AG04450 (cell line): Measurements from ENCODE around the gene TRIM3. TPM values are rescaled to one million over a fixed set of nuclear protein-coding genes. Genes with fewer than 3 reads are reported as not detected.

ENCODE experiments used
- CTCF ChIA-PET: fragments of 300-600, 350-600 bp; formaldehyde crosslinking; extraction: SDS; loops from one replicate; lab custom pipeline; 2022; ENCODE audit warnings: antibody characterized with exemption, inconsistent platforms; lab: Charles Lee
- POLR2A ChIA-PET: fragments of 350-600 bp; formaldehyde crosslinking; extraction: SDS; loops from one replicate; lab custom pipeline; 2021; ENCODE audit warnings: antibody characterized with exemption, inconsistent platforms; lab: Yijun Ruan, JAX
- DNase-seq: peaks from one replicate; pipeline ENCODE4 v3.0.0-alpha.2; 2011; ENCODE audit warnings: low read depth, low spot score
- H3K27ac ChIP-seq: one replicate; pipeline ENCODE4 v1.5.1; 2012; ENCODE audit warnings: low read depth, low read length, control low read depth
- H3K27me3 ChIP-seq: one replicate; pipeline ENCODE4 v1.6.0; 2012; ENCODE audit warnings: low read length; ENCODE audit not compliant: control insufficient read depth, insufficient read depth
- H3K4me3 ChIP-seq: 2 replicates; pipeline ENCODE4 v1.5.1; 2011; ENCODE audit warnings: mild to moderate bottlenecking, low read depth, low read length, control low read depth
- H3K9me3 ChIP-seq: 2 replicates; pipeline ENCODE4 v1.5.1; 2012; ENCODE audit warnings: low read length; ENCODE audit not compliant: control insufficient read depth, insufficient read depth
- polyA plus RNA-seq: library from polyadenylated mRNA; depleted of rRNA; stranded (reverse); fragments of >200 nt; gene quantifications from 2 replicates; pipeline ENCODE4 v1.2.3, GENCODE V29; 2011
- TF ChIP-seq, protein P1 (sequence below): IDR thresholded peaks from 2 replicates; pipeline ENCODE4 v1.5.1; 2011; ENCODE audit warnings: low read depth, low read length, control low read depth, inconsistent platforms

The TRIM3 gene
- polyA plus RNA-seq, 1 experiment: 10.5 TPM

DNA sequence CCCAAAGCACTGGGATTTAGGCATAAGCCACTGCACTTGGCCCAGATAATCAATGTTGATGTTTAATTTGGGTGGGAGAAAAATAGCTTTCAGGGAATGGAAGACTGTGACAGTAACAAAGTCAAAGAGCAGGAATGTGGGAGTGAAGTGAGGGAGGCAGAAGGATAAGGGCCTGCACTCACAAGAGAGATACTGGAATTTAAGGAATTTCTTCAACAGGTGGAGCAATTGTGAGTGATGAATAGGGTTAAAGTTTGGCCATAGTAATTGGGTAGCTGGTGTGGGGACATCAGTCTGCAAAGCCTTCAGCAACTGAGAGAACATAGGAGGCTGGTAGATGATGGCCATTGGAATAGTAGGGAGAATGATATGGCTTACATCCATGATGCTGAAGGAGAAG is 46.2 kb downstream of the TRIM3 start:
- DNase-seq: no peak
- CTCF ChIA-PET: interaction anchor here (0.6 to 3.7 kb wide), 4 partner anchors 12 to 49 kb away, joined by 4 to 24 read pairs (median 12); no protein-coding TSS in a partner anchor
- H3K27me3 ChIP-seq: peaks cover 3% of the 10 kb centered on the region
- POLR2A ChIA-PET: interaction anchor here (0.7 to 1.0 kb wide), 4 partner anchors 9 to 121 kb away, joined by 3 to 4 read pairs (median 4); partner anchors contain the start of genes APBB1 and SMPD1
- no peak overlapping the region for H3K4me3 ChIP-seq
- no peak overlapping the region for H3K27ac ChIP-seq
- H3K9me3 ChIP-seq: no peaks in the 10 kb centered on the region
- TF ChIP-seq, protein P1, sequence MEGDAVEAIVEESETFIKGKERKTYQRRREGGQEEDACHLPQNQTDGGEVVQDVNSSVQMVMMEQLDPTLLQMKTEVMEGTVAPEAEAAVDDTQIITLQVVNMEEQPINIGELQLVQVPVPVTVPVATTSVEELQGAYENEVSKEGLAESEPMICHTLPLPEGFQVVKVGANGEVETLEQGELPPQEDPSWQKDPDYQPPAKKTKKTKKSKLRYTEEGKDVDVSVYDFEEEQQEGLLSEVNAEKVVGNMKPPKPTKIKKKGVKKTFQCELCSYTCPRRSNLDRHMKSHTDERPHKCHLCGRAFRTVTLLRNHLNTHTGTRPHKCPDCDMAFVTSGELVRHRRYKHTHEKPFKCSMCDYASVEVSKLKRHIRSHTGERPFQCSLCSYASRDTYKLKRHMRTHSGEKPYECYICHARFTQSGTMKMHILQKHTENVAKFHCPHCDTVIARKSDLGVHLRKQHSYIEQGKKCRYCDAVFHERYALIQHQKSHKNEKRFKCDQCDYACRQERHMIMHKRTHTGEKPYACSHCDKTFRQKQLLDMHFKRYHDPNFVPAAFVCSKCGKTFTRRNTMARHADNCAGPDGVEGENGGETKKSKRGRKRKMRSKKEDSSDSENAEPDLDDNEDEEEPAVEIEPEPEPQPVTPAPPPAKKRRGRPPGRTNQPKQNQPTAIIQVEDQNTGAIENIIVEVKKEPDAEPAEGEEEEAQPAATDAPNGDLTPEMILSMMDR: no peak

DNA sequence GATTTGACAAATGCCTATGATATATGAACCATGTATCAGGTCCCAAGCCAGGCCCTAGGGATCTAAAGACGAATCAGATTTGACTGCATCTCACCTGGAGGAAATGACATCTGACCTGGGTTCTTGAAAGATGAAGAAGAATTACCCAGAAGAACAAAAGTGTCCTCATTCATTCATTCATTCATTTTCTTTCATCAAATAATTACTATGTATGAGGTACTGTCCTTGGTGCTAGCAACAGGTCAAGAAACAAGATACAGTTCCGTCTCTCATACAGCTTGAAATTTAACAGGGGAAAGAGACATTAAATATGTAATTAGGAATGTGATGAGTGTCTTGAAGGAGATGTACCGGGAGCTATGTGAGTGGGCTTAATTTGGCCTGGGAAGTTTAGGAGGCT is 53.1 kb downstream of the TRIM3 start:
- TF ChIP-seq, protein P1: no peak
- Histone ChIP-seq H3K27me3 (peaks cover 1% of the 10 kb centered on the region), H3K27ac (no peak overlapping the region), H3K9me3 (no peaks in the 10 kb centered on the region), H3K4me3 (no peak overlapping the region)
- CTCF ChIA-PET: interaction anchor here (3.3 to 4.9 kb wide), 3 partner anchors 19 to 42 kb away, joined by 14 to 28 read pairs (median 17); partner anchors contain the start of gene HPX
- DNase-seq: no peak
- POLR2A ChIA-PET: no interaction called here

DNA sequence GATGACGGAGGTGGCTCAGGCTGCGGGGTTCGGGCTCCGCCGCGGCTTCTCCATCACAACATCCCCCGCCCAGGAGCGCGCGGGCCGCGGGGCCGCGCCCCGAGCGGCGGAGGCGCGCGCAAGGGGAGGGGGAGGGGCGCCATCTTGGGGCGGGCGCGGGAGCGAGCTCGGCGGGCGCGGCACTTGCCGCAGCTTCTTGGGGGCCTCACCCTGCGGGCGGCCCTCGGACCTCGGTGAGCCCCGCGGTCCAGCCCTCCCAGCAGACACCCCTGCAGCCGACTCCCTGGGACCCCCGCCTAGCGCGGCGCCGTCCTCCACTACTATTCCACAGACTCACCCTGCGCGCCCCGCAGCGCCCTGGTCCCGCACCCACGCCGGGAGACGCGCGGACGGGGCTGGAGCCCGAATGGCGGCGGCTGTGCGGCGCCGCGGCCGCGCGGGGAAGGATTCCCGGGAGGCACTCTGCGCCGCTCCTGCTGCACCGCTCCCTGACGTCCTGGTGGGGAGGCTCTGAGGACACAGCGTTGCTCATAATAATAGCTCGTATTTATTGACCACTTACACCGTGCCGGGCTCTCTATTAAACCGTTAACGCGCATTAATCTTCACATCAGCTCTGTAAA is 54.6 kb downstream of the TRIM3 start, which contains the start of gene APBB1:
TSS of gene APBB1 (minus strand) at position 86 of the 623 bp plus-strand sequence. CDS start 7,747 bp downstream, outside the sequence.
- Histone ChIP-seq H3K4me3 (peak within 1 kb of the TSS; percentile 80), H3K27me3 (no peaks in the 10 kb centered on the region), H3K27ac (no peak within 1 kb of the TSS), H3K9me3 (no peaks in the 10 kb centered on the region)
- ChIA-PET POLR2A (interaction anchor here (0.6 to 1.6 kb wide), 10 partner anchors 8 to 267 kb away, joined by 3 to 10 read pairs (median 4); partner anchors contain the start of genes ARFIP2, CAVIN3, SMPD1 and TIMM10B), CTCF (interaction anchor here (0.6 to 3.2 kb wide), 8 partner anchors 12 to 799 kb away, joined by 3 to 29 read pairs (median 3); no protein-coding TSS in a partner anchor)
- no peak for DNase-seq
- TF ChIP-seq, protein P1: 0 out of 2 replicates have a peak, but pooled peaks have one; percentile 8

DNA sequence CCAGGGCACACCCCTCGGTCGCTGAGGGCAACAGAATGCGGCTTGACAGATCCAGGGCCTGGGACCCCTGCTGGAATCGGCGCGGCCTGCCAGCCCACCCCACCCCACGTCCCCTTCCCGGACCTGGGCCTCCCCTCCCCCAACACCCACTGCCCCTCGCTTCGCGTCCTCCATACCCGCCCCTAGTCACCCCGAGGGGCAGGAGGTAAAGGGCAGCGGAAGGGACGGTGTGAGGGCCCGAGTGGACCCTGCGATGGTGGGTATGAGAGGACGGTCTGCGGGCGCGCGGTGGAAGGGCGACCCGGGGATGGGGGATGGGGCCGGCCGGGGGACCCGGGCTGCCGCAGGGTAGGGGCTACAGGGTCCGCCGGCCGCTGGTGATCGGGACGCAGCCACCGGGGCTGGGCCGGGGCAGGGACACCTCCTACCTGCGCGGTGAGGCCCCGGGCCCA is 55.2 kb downstream of the TRIM3 start:
- ChIA-PET CTCF (interaction anchor here (0.6 to 3.2 kb wide), 6 partner anchors 12 to 799 kb away, joined by 3 to 29 read pairs (median 4); no protein-coding TSS in a partner anchor), POLR2A (interaction anchor here (0.6 to 1.6 kb wide), 7 partner anchors 9 to 268 kb away, joined by 3 to 10 read pairs (median 3); partner anchors contain the start of genes ARFIP2, SMPD1 and TIMM10B)
- H3K27me3 ChIP-seq: no peaks in the 10 kb centered on the region
- DNase-seq: no peak
- TF ChIP-seq, protein P1: no peak
- peak overlapping the region; percentile 80 for H3K4me3 ChIP-seq
- no peak overlapping the region for H3K27ac ChIP-seq
- no peaks in the 10 kb centered on the region for H3K9me3 ChIP-seq
